ENCODE measurements around the gene IRAK3. TPM values are rescaled to one million over a fixed set of nuclear protein-coding genes. Genes with fewer than 3 reads are reported as not detected.

Gene IRAK3
- total RNA-seq, 1 donor = 3.6 TPM

- Histone ChIP-seq H3K27me3 (ENCODE audit: insufficient read depth, low read length) (no peaks in the 10 kb centered on the region), H2AFZ (ENCODE audit: low read length) (peak overlapping the region; percentile 4), H3K9me3 (ENCODE audit: low read depth, low read length) (no peaks in the 10 kb centered on the region), H3K4me3 (ENCODE audit: insufficient read depth, low read length) (no peak overlapping the region), H3K27ac (ENCODE audit: low read depth, low read length) (no peak overlapping the region), H3K4me2 (ENCODE audit: insufficient read depth, low read length) (no peak overlapping the region), H3K79me2 (ENCODE audit: insufficient read depth, low read length) (no peaks in the 10 kb centered on the region), H4K20me1 (ENCODE audit: insufficient read depth, low read length) (no peaks in the 10 kb centered on the region), H3K4me1 (ENCODE audit: insufficient read depth, low read length) (peaks cover 4% of the 10 kb centered on the region), H3K36me3 (ENCODE audit: insufficient read depth, low read length) (no peaks in the 10 kb centered on the region)
- DNase-seq (ENCODE audit: insufficient read length, low spot score, missing footprints) = no peak
- TF ChIP-seq CTCF (IDR thresholded peaks at IDR 0.05; ENCODE audit: extremely low read depth, low read depth, low read length) = no peak
These were observed 10.1 kb downstream of the IRAK3 start for GRCh38 chr12:66199141-66199540.

DNA sequence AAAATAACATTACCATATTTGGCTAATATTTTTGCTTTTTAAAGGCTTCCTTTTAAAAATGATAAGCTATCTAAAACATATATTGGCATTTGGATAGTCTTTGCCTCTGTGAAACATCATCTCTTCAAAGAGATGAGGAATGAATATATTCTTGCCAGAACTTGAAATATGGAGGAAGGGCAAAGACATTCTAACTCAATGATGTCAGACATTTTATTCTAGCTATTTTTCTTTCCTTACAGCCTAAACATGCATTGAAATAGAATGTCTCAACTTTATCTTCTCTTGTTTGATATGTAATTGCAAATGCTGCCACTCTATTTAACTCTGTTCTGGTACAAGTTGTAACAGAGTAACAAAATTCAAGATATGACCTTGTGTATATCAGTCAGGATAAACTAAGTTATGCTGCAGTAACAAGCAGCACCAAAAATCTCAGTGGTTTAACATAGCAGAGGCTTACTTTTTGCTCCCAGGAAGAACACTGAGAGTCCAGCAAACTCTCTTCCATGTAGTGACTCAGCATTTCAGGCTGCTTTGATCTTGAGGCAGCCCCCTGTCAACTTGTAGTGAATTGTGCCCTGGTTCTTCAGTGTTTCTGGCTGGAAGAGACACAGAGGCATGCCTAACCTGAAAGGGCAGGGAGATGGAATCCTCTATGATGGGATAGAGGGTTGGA is 11.0 kb downstream of the IRAK3 start:
- Histone ChIP-seq H3K4me1 (ENCODE audit: insufficient read depth, low read length) (peaks cover 4% of the 10 kb centered on the region), H4K20me1 (ENCODE audit: insufficient read depth, low read length) (no peaks in the 10 kb centered on the region), H3K36me3 (ENCODE audit: insufficient read depth, low read length) (no peaks in the 10 kb centered on the region), H3K4me3 (ENCODE audit: insufficient read depth, low read length) (no peak overlapping the region), H3K79me2 (ENCODE audit: insufficient read depth, low read length) (no peaks in the 10 kb centered on the region), H3K9me3 (ENCODE audit: low read depth, low read length) (no peaks in the 10 kb centered on the region), H3K27me3 (ENCODE audit: insufficient read depth, low read length) (no peaks in the 10 kb centered on the region), H3K27ac (ENCODE audit: low read depth, low read length) (no peak overlapping the region), H2AFZ (ENCODE audit: low read length) (no peak overlapping the region), H3K4me2 (ENCODE audit: insufficient read depth, low read length) (no peak overlapping the region)
- DNase-seq (ENCODE audit: insufficient read length, low spot score, missing footprints) = no peak
- no peak for TF ChIP-seq CTCF (IDR thresholded peaks at IDR 0.05; ENCODE audit: extremely low read depth, low read depth, low read length)

GRCh38 chr12:66203820-66204219 is 14.8 kb downstream of the IRAK3 start:
- Histone ChIP-seq H3K4me2 (ENCODE audit: insufficient read depth, low read length) (no peak overlapping the region), H3K27ac (ENCODE audit: low read depth, low read length) (no peak overlapping the region), H3K4me1 (ENCODE audit: insufficient read depth, low read length) (no peaks in the 10 kb centered on the region), H2AFZ (ENCODE audit: low read length) (no peak overlapping the region), H3K79me2 (ENCODE audit: insufficient read depth, low read length) (no peaks in the 10 kb centered on the region), H3K4me3 (ENCODE audit: insufficient read depth, low read length) (no peak overlapping the region), H3K36me3 (ENCODE audit: insufficient read depth, low read length) (no peaks in the 10 kb centered on the region), H3K9me3 (ENCODE audit: low read depth, low read length) (no peaks in the 10 kb centered on the region), H4K20me1 (ENCODE audit: insufficient read depth, low read length) (no peaks in the 10 kb centered on the region), H3K27me3 (ENCODE audit: insufficient read depth, low read length) (no peaks in the 10 kb centered on the region)
- DNase-seq (ENCODE audit: insufficient read length, low spot score, missing footprints) = no peak
- no peak for TF ChIP-seq CTCF (IDR thresholded peaks at IDR 0.05; ENCODE audit: extremely low read depth, low read depth, low read length)

DNA sequence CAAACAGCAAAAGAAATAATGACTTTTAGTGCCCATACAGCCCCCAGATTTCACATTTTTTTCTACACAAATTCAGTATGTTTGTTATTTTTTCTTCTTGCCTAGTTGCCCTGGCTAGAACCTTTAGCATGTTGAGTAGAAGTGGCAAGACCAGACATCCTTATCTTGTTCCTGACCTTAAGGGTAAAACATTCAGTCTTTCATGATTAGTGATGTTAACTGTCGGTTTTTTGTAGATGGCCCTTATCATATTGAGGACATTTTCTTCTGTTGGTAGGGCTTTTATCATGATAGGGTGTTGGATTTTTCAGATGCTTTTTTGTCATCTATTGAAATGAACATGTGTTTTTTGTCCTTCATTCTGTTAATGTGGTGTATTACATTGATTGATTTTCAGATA is 17.1 kb downstream of the IRAK3 start:
- Histone ChIP-seq H3K36me3 (ENCODE audit: insufficient read depth, low read length) (no peaks in the 10 kb centered on the region), H3K27me3 (ENCODE audit: insufficient read depth, low read length) (no peaks in the 10 kb centered on the region), H3K4me3 (ENCODE audit: insufficient read depth, low read length) (no peak overlapping the region), H4K20me1 (ENCODE audit: insufficient read depth, low read length) (no peaks in the 10 kb centered on the region), H3K27ac (ENCODE audit: low read depth, low read length) (no peak overlapping the region), H2AFZ (ENCODE audit: low read length) (no peak overlapping the region), H3K79me2 (ENCODE audit: insufficient read depth, low read length) (no peaks in the 10 kb centered on the region), H3K4me2 (ENCODE audit: insufficient read depth, low read length) (no peak overlapping the region), H3K4me1 (ENCODE audit: insufficient read depth, low read length) (peaks cover 10% of the 10 kb centered on the region), H3K9me3 (ENCODE audit: low read depth, low read length) (no peaks in the 10 kb centered on the region)
- DNase-seq (ENCODE audit: insufficient read length, low spot score, missing footprints) = no peak
- TF ChIP-seq CTCF (IDR thresholded peaks at IDR 0.05; ENCODE audit: extremely low read depth, low read depth, low read length) = no peak

All from osteoblast (primary cell).